GM12872 (cell line): Measurements from ENCODE around the gene RFTN1.

Experiments
- CTCF ChIP-seq: IDR thresholded peaks from 3 replicates; pipeline ENCODE4 v1.5.1; 2011; ENCODE audit warnings: low read depth, mild to moderate bottlenecking, low read length, moderate library complexity; ENCODE audit not compliant: insufficient read depth

The RFTN1 gene

GRCh38 chr3:16513141-16514020, at the start of gene RFTN1:
Gene RFTN1 (minus strand): TSS chr3:16513699. CDS start chr3:16493869, 19,830 bp downstream.
- no peak for TF ChIP-seq CTCF

DNA sequence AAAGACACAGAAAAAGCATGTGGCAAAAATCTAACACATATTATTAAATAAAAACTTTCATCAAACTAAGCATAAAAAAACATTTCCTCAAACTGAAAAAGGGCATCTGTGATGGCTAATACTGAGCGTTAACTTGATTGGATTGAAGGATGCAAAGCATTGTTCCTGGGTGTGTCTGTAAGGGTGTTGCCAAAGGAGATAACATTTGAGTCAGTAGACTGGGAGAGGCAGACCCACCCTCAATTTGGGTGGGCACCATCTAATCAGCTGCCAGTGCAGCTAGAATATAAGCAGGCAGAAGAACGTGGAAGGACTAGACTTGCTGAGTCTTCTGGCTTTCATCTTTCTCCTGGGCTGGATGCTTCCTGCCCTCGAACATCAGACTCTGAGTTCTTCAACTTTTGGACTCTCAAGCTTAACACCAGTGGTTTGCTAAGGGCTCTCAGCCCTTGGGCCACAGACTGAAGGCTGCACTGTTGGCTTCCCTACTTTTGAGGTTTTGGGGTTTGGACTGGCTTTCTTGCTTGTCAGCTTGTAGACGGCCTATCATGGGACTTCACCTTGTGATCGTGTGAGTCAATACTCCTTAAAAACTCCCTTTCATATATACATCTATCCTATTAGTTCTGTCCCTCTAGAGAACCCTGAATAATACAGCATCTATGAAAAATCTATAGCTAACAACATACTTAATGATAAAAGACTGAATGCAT, 46.3 kb upstream of the RFTN1 start:
- no peak for TF ChIP-seq CTCF

DNA sequence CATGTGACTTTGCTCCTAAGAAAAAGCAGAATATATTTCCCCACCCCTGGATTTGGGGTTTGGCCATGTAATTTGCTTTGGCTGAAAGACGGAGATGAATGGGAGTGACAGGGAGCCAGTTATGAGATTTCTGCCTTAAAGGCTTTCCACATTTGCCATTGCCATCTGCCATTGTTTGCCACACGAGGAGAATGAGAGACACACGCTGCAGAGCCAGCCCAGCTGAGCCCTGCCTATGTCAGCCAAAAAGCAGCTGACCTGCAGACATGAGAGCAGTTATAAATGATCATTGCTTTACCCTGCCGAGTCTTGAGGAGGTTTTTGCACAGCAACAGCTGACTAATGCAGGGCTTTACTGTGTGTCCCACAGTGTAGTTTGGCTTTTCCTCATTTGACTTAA, 40.6 kb upstream of the RFTN1 start:
- TF ChIP-seq CTCF, result no peak

GRCh38 chr3:16552757-16553156, 39.3 kb upstream of the RFTN1 start:
- no peak for TF ChIP-seq CTCF

- TF ChIP-seq CTCF, result no peak
Observed at GRCh38 chr3:16551342-16551976, 38.0 kb upstream of the RFTN1 start.

DNA sequence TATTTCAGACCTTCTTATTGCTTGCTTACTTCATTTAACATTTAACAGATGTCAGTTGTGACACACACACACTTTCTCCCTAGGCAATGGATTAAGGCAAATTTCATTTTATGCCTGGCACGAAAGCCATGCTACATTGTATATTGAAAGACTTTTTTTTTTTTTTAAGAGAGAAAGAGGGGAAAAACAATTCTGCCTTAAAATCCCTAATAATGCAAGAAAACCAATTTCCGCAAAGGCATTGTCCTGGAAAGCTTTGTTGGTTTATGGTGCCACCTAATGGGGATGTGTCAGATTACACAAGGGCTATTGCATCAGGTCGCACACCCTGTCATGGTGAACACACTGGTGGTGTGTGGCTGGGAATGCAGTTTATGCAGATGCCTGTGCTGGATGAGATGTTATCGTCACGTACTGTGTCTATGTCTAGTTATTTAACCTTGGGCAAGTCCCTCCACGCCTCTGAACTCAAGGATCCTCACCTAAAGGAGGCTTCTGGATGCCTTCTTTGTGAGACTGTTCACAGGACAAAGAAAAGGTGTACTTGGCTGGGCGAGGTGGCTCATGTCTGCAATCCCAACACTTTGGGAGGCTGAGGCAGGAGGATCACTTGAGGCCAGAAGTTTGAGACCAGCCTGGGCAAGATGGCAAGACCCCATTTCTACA, 37.3 kb upstream of the RFTN1 start:
- peak; percentile 88 for TF ChIP-seq CTCF

GRCh38 chr3:16550305-16550675, 36.8 kb upstream of the RFTN1 start:
- no peak for TF ChIP-seq CTCF
